HFF-Myc (cell line): ENCODE results near the gene TMEM135.
"Not testable (repeated sequence)": the region's sequence is repeated elsewhere in the genome, so short reads cannot be mapped to it uniquely, and the experiment has no call there.

ENCODE experiments used
- DNase-seq: peaks from one replicate; pipeline ENCODE4 v3.0.0-alpha.2; 2011; ENCODE audit warnings: low read depth; ENCODE audit errors: extremely low read depth
- H3K4me3 ChIP-seq: replicated peaks from 2 replicates; pipeline ENCODE4 v1.5.1; 2011; ENCODE audit warnings: low read depth, mild to moderate bottlenecking, control low read depth, low read length
- CTCF ChIP-seq: IDR thresholded peaks from 2 replicates; pipeline ENCODE4 v1.5.1; 2012; ENCODE audit warnings: mild to moderate bottlenecking, low read depth, low read length, control low read depth; ENCODE audit errors: missing control alignments

TMEM135 gene

GRCh38 chr11:87097582-87097981, 59.8 kb downstream of the TMEM135 start:
- no peak overlapping the region for H3K4me3 ChIP-seq
- TF ChIP-seq CTCF = peak; percentile 69
- DNase-seq = no peak

- no peak for TF ChIP-seq CTCF
- no peak for DNase-seq
- H3K4me3 ChIP-seq = no peak overlapping the region
Measured at GRCh38 chr11:87101956-87102580, 64.3 kb downstream of the TMEM135 start.

- not testable (repeated sequence) for DNase-seq, H3K4me3 ChIP-seq
Measured at GRCh38 chr11:87105826-87106225, 68.1 kb downstream of the TMEM135 start.

- not testable (repeated sequence) for DNase-seq, H3K4me3 ChIP-seq
Measured at GRCh38 chr11:87107379-87107778, 69.6 kb downstream of the TMEM135 start.

- no peak overlapping the region for H3K4me3 ChIP-seq
- no peak for TF ChIP-seq CTCF
- no peak for DNase-seq
Measured at GRCh38 chr11:87110443-87111131, 72.9 kb downstream of the TMEM135 start.

GRCh38 chr11:87114093-87114492, 76.4 kb downstream of the TMEM135 start:
- DNase-seq = no peak
- no peak overlapping the region for H3K4me3 ChIP-seq
- TF ChIP-seq CTCF = no peak

- no peak for DNase-seq
- no peak for TF ChIP-seq CTCF
- H3K4me3 ChIP-seq = no peak overlapping the region
Measured at GRCh38 chr11:87116185-87116584, 78.5 kb downstream of the TMEM135 start.

GRCh38 chr11:87120937-87121336, 83.2 kb downstream of the TMEM135 start:
- TF ChIP-seq CTCF = no peak
- DNase-seq = no peak
- no peak overlapping the region for H3K4me3 ChIP-seq
